Endothelial cell of umbilical vein (primary cell): ENCODE measurements around the gene ATAD1. TPM values are rescaled to one million over a fixed set of nuclear protein-coding genes. Genes with fewer than 3 reads are reported as not detected.

Source experiments
- BruUV-seq: library from RNA; stranded (reverse); fragments of 400-500 nt; replicated peaks from 2 replicates; lab custom pipeline; 2021; lab: Mats Ljungman, UMichigan
- CTCF ChIA-PET: fragments of 300-600, 350-600 bp; sonication (Branson Sonifier 250); formaldehyde crosslinking; loops from one replicate; lab custom pipeline; 2021; ENCODE audit warnings: antibody characterized with exemption, inconsistent platforms; lab: Charles Lee
- POLR2A ChIA-PET: fragments of 300-600, 350-600 bp; sonication (Branson Sonifier 250); formaldehyde crosslinking; loops from one replicate; lab custom pipeline; 2021; ENCODE audit warnings: antibody characterized with exemption, inconsistent platforms; lab: Charles Lee
- DNase-seq: peaks from one replicate; pipeline ENCODE4 v3.0.0-alpha.2; 2011; ENCODE audit warnings: low read depth, low spot score
- FAIRE-seq: peaks from 2 replicates; lab custom pipeline; 2011; peaks lifted over from hg19 to GRCh38; lab: Jason Lieb, UNC
- H2AFZ ChIP-seq: 2 replicates; pipeline ENCODE4 v1.6.0; 2012; ENCODE audit warnings: low read depth, low read length, control low read depth, inconsistent platforms
- H3K27ac ChIP-seq: 2 replicates; pipeline ENCODE4 v1.5.1; 2011; ENCODE audit warnings: low read depth, mild to moderate bottlenecking, control low read depth, low read length, moderate library complexity; ENCODE audit not compliant: insufficient read depth
- H3K27me3 ChIP-seq, 2 experiments: 2 replicates each; pipeline versions ENCODE4 v1.6.0 to v1.6.1; 2011; ENCODE audit warnings: low read length in 2 of 2, mixed read lengths in 1 of 2; ENCODE audit not compliant: control insufficient read depth in 2 of 2, insufficient read depth in 2 of 2
- H3K36me3 ChIP-seq, 2 experiments: 2 replicates in 1 of 2; 3 replicates in 1 of 2; pipeline ENCODE4 v1.5.1; 2011; ENCODE audit warnings: low read length in 2 of 2, mild to moderate bottlenecking in 1 of 2, moderate library complexity in 1 of 2; ENCODE audit not compliant: control insufficient read depth in 2 of 2, insufficient read depth in 2 of 2; ENCODE audit errors: extremely low read depth in 1 of 2
- H3K4me1 ChIP-seq: 3 replicates; pipeline ENCODE4 v1.5.1; 2011; ENCODE audit warnings: mild to moderate bottlenecking, low read length; ENCODE audit not compliant: control insufficient read depth, insufficient read depth; ENCODE audit errors: extremely low read depth
- H3K4me2 ChIP-seq: 2 replicates; pipeline ENCODE4 v1.6.1; 2011; ENCODE audit warnings: low read length, control low read depth, mixed read lengths; ENCODE audit not compliant: insufficient read depth
- H3K4me3 ChIP-seq, 3 experiments: fragments of 200-600 bp in 1 of 3; sonication (generic), shearing (Covaris generic) in 1 of 3; replicated peaks in 1 of 3; 2 replicates each; pipeline ENCODE4 v1.5.1; 2011 to 2016; ENCODE audit warnings: control low read depth in 3 of 3, low read length in 3 of 3, mild to moderate bottlenecking in 2 of 3, inconsistent platforms in 1 of 3, low read depth in 1 of 3, moderate library complexity in 1 of 3; ENCODE audit not compliant: insufficient read depth in 1 of 3
- H3K79me2 ChIP-seq: 2 replicates; pipeline ENCODE4 v1.6.0; 2012; ENCODE audit warnings: low read length, inconsistent platforms; ENCODE audit not compliant: control insufficient read depth, insufficient read depth
- H3K9ac ChIP-seq: replicated peaks from 2 replicates; pipeline ENCODE3; 2011; ENCODE audit warnings: low read length, control low read depth; ENCODE audit not compliant: insufficient read depth; ENCODE audit errors: extremely low read depth
- H3K9me1 ChIP-seq: replicated peaks from 3 replicates; pipeline ENCODE4 v1.6.0; 2011; ENCODE audit warnings: mild to moderate bottlenecking, low read length; ENCODE audit not compliant: control insufficient read depth, insufficient read depth; ENCODE audit errors: extremely low read depth
- H3K9me3 ChIP-seq: replicated peaks from 2 replicates; pipeline ENCODE4 v1.5.1; 2012; ENCODE audit warnings: low read length, inconsistent platforms; ENCODE audit not compliant: control insufficient read depth, insufficient read depth
- H4K20me1 ChIP-seq: replicated peaks from 2 replicates; pipeline ENCODE3; 2011; ENCODE audit warnings: mild to moderate bottlenecking, low read length; ENCODE audit not compliant: control insufficient read depth, insufficient read depth; ENCODE audit errors: extremely low read depth
- EZH2 ChIP-seq: IDR thresholded peaks from 2 replicates; pipeline ENCODE4 v1.6.1; 2012; ENCODE audit warnings: borderline replicate concordance, low read depth, mild to moderate bottlenecking, moderate library complexity, low read length, inconsistent platforms; ENCODE audit not compliant: severe bottlenecking
- FOS ChIP-seq: IDR thresholded peaks from 2 replicates; pipeline ENCODE4 v1.6.1; 2011; ENCODE audit warnings: mild to moderate bottlenecking, low read length, moderate library complexity, borderline replicate concordance; ENCODE audit not compliant: insufficient read depth
- GATA2 ChIP-seq: IDR thresholded peaks from 2 replicates; pipeline ENCODE4 v1.7.0; 2011; ENCODE audit warnings: low read depth, mild to moderate bottlenecking, moderate library complexity, mixed read lengths, low read length; ENCODE audit not compliant: insufficient read length, insufficient read depth
- JUN ChIP-seq: IDR thresholded peaks from 2 replicates; pipeline ENCODE4 v1.6.1; 2011; ENCODE audit warnings: borderline replicate concordance, low read depth; ENCODE audit not compliant: insufficient read length, insufficient read depth
- MAX ChIP-seq: IDR thresholded peaks from 2 replicates; pipeline ENCODE4 v1.6.1; 2011; ENCODE audit not compliant: insufficient read depth, insufficient read length
- MYC ChIP-seq: IDR thresholded peaks from one replicate; pipeline ENCODE4 v1.6.1; 2011; ENCODE audit warnings: mild to moderate bottlenecking, low read depth, low read length
- POLR2A ChIP-seq: IDR thresholded peaks from 2 replicates; pipeline ENCODE4 v1.6.1; 2012; ENCODE audit warnings: low read depth, mild to moderate bottlenecking, control low read depth, low read length
- POLR2AphosphoS5 ChIP-seq: IDR thresholded peaks from 2 replicates; pipeline ENCODE4 v1.6.1; 2012; ENCODE audit warnings: low read depth, mild to moderate bottlenecking, control low read depth, low read length, moderate library complexity; ENCODE audit not compliant: insufficient read depth
- dilution Hi-C: fragments of 300-500 bp; cut with MboI; formaldehyde crosslinking; loops from one replicate; pipeline ENCODE4 v1.15.0; 2019; ENCODE audit warnings: low sequenced_read_pairs; ENCODE audit not compliant: extremely low pct_ligation_motif_present
- intact Hi-C: fragments of 100-400 bp; cut with micrococcal nuclease; formaldehyde crosslinking; loops from one replicate; pipeline ENCODE4 v1.10.0; 2022
- polyA plus RNA-seq, 4 experiments: library from polyadenylated mRNA; depleted of rRNA in 3 of 4; stranded (reverse) in 3 of 4; unstranded in 1 of 4; fragments of >200 nt; gene quantifications; 2 replicates each; pipeline versions ENCODE4 v1.2.1 to v1.2.3, GENCODE V29; 2011 to 2012; ENCODE audit warnings: missing spikeins in 1 of 4
- total RNA-seq: library from RNA; stranded (reverse); gene quantifications from 2 replicates; pipeline ENCODE4 v1.2.3, GENCODE V29; 2021
- TF ChIP-seq, protein P1 (sequence below), 2 donors: IDR thresholded peaks; 1 replicate in 1 of 2; 2 replicates in 1 of 2; pipeline ENCODE4 v1.5.1; 2011; ENCODE audit warnings: low read length in 2 of 2, mild to moderate bottlenecking in 2 of 2, moderate library complexity in 2 of 2, control low read depth in 1 of 2, inconsistent platforms in 1 of 2, low read depth in 1 of 2; ENCODE audit not compliant: insufficient read depth in 1 of 2; ENCODE audit errors: extremely low read depth in 1 of 2

Gene ATAD1
- total and polyA plus RNA-seq, 2 donors (not counting 3 experiments of a cell fraction or from before 2014, with no cell fraction given) = 5.2 to 25.8 TPM

- BruUV-seq = no TSS peak
- FAIRE-seq = no peak
These were observed 115.1 kb downstream of the ATAD1 start for GRCh38 chr10:87702973-87703294.

More at GRCh38 chr10:87702973-87703294, 115.1 kb downstream of the ATAD1 start:
- H3K27me3 ChIP-seq = no peaks in the 10 kb centered on the region
- H3K9ac ChIP-seq = no peak overlapping the region
- ChIA-PET CTCF (no interaction called here), POLR2A (no interaction called here)
- no peak overlapping the region for H3K27ac ChIP-seq
- H3K79me2 ChIP-seq = no peaks in the 10 kb centered on the region
- peaks cover 0 to 4% of the 10 kb centered on the region in 2 experiments for H3K36me3 ChIP-seq
- no peaks in the 10 kb centered on the region for H3K9me3 ChIP-seq
- dilution Hi-C loops = no loop called here
- peaks cover 8% of the 10 kb centered on the region for H3K4me1 ChIP-seq
- H3K9me1 ChIP-seq = no peaks in the 10 kb centered on the region
- no peak for DNase-seq
- TF ChIP-seq POLR2A = no peak
- TF ChIP-seq MYC = no peak
- no peak for TF ChIP-seq JUN
- no peak for TF ChIP-seq EZH2
- no peak for TF ChIP-seq POLR2AphosphoS5
- TF ChIP-seq FOS = no peak
- TF ChIP-seq, protein P1, sequence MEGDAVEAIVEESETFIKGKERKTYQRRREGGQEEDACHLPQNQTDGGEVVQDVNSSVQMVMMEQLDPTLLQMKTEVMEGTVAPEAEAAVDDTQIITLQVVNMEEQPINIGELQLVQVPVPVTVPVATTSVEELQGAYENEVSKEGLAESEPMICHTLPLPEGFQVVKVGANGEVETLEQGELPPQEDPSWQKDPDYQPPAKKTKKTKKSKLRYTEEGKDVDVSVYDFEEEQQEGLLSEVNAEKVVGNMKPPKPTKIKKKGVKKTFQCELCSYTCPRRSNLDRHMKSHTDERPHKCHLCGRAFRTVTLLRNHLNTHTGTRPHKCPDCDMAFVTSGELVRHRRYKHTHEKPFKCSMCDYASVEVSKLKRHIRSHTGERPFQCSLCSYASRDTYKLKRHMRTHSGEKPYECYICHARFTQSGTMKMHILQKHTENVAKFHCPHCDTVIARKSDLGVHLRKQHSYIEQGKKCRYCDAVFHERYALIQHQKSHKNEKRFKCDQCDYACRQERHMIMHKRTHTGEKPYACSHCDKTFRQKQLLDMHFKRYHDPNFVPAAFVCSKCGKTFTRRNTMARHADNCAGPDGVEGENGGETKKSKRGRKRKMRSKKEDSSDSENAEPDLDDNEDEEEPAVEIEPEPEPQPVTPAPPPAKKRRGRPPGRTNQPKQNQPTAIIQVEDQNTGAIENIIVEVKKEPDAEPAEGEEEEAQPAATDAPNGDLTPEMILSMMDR (IDR thresholded peaks at IDR 0.05; ENCODE audit: extremely low read depth in 1 of 2, insufficient read depth in 1 of 2, low read depth in 1 of 2, low read length in 2 of 2) = no peak
- TF ChIP-seq MAX = no peak
- TF ChIP-seq GATA2 = no peak
- no peak overlapping the region for H2AFZ ChIP-seq
- no peak overlapping the region for H3K4me3 ChIP-seq
- H4K20me1 ChIP-seq = no peaks in the 10 kb centered on the region
- intact Hi-C loops = no loop called here
- no peak overlapping the region for H3K4me2 ChIP-seq
